ENCODE results near the gene DNM3. TPM values are rescaled to one million over a fixed set of nuclear protein-coding genes. Genes with fewer than 3 reads are reported as not detected.
"Not testable (repeated sequence)": the region's sequence is repeated elsewhere in the genome, so short reads cannot be mapped to it uniquely, and the experiment has no call there.

The DNM3 gene
- total RNA-seq, 1 experiment from 2014 or later = 0.11 TPM

DNA sequence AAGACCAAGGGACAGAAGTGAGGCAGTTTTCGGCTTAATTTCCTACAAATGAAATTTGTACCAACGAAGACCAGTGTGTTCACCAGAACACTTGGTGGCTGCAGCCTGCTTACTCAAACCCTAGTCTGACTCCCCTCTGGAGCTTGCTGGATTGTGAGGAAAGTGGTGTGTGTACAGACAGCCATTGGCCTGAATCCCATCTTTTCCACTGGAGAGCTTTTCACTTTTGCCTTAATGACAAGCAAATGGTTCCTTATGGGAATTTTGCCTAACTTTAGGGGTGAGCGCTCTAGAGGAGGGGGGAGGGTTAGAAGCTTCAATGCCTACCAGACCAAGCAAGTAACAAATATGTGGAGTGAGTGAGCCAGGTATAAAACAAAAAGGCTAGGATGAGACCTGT is 42.5 kb upstream of the DNM3 start:
- H3K36me3 ChIP-seq (ENCODE audit: control insufficient read depth, insufficient read depth, low read length) = peaks cover 2% of the 10 kb centered on the region; the same call in 1 of the 2 replicates
- TF ChIP-seq, protein P1, sequence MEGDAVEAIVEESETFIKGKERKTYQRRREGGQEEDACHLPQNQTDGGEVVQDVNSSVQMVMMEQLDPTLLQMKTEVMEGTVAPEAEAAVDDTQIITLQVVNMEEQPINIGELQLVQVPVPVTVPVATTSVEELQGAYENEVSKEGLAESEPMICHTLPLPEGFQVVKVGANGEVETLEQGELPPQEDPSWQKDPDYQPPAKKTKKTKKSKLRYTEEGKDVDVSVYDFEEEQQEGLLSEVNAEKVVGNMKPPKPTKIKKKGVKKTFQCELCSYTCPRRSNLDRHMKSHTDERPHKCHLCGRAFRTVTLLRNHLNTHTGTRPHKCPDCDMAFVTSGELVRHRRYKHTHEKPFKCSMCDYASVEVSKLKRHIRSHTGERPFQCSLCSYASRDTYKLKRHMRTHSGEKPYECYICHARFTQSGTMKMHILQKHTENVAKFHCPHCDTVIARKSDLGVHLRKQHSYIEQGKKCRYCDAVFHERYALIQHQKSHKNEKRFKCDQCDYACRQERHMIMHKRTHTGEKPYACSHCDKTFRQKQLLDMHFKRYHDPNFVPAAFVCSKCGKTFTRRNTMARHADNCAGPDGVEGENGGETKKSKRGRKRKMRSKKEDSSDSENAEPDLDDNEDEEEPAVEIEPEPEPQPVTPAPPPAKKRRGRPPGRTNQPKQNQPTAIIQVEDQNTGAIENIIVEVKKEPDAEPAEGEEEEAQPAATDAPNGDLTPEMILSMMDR (IDR thresholded peaks at IDR 0.05; ENCODE audit: insufficient read depth in 1 of 2, low read depth in 1 of 2, low read length in 1 of 2, severe bottlenecking in 1 of 2, unreplicated experiment in 1 of 2) = no peak
- intact Hi-C loops (cut with micrococcal nuclease; ENCODE audit: unreplicated experiment) = no loop called here
- H3K9me3 ChIP-seq = no peaks in the 10 kb centered on the region
- BruUV-seq (replicated peaks) = no TSS peak
- DNase-seq = no peak
- H3K36me3 Mint-ChIP-seq (ENCODE audit: insufficient read depth, unreplicated experiment) = peaks cover 30% of the 10 kb centered on the region
- H3K27me3 ChIP-seq (replicated peaks; ENCODE audit: control insufficient read depth, insufficient read depth, low read length) = no peaks in the 10 kb centered on the region
- no peaks in the 10 kb centered on the region for H3K9me3 Mint-ChIP-seq (ENCODE audit: unreplicated experiment)
- ChIA-PET CTCF (interaction anchor here (3.9 kb wide), 1 partner anchor 187 kb away, joined by 20 read pairs; no protein-coding TSS in a partner anchor), POLR2A (interaction anchor here (0.6 to 0.7 kb wide), 2 partner anchors 83 to 287 kb away, joined by 3 read pairs; no protein-coding TSS in a partner anchor)
- H3K4me3 ChIP-seq (ENCODE audit: low read depth, low read length) = no peak overlapping the region
- H3K27ac Mint-ChIP-seq (ENCODE audit: unreplicated experiment) = no peak overlapping the region
- H3K4me3 Mint-ChIP-seq (ENCODE audit: unreplicated experiment) = no peak overlapping the region
- no peaks in the 10 kb centered on the region for H3K27me3 Mint-ChIP-seq (ENCODE audit: insufficient read depth, unreplicated experiment)
- H3K4me1 ChIP-seq = no peaks in the 10 kb centered on the region
- no peaks in the 10 kb centered on the region for H3K4me1 Mint-ChIP-seq (ENCODE audit: low read depth, unreplicated experiment)

DNA sequence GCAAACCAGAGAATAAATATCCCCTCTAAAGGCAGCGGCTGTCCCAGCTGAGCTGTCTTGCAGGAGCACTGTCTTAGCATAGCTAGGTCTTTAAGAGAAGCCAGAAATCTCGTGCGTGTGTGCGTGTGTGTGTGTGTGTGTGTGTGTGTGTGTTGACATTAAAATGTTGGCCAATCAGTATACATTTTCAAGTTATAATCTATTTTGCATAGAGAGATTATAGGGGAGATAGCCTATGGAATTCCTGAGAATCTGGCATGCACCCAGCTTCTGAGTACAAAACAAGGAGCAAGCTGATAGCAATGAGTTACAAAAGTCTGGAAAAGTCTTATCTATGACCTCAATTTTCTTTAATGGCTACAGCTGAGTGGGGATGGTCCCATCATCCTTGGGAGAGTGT is 42.1 kb upstream of the DNM3 start:
- Histone ChIP-seq H3K4me3 (ENCODE audit: low read depth, low read length) (no peak overlapping the region), H3K9me3 (no peaks in the 10 kb centered on the region), H3K36me3 (ENCODE audit: control insufficient read depth, insufficient read depth, low read length) (peaks cover 2% of the 10 kb centered on the region; the same call in 1 of the 2 replicates), H3K27me3 (replicated peaks; ENCODE audit: control insufficient read depth, insufficient read depth, low read length) (no peaks in the 10 kb centered on the region), H3K4me1 (no peaks in the 10 kb centered on the region)
- Mint-ChIP-seq H3K4me1 (ENCODE audit: low read depth, unreplicated experiment) (no peaks in the 10 kb centered on the region), H3K4me3 (ENCODE audit: unreplicated experiment) (no peak overlapping the region), H3K27ac (ENCODE audit: unreplicated experiment) (no peak overlapping the region), H3K9me3 (ENCODE audit: unreplicated experiment) (no peaks in the 10 kb centered on the region), H3K36me3 (ENCODE audit: insufficient read depth, unreplicated experiment) (peaks cover 26% of the 10 kb centered on the region), H3K27me3 (ENCODE audit: insufficient read depth, unreplicated experiment) (no peaks in the 10 kb centered on the region)
- intact Hi-C loops (cut with micrococcal nuclease; ENCODE audit: unreplicated experiment) = no loop called here
- CTCF ChIA-PET = interaction anchor here (3.5 to 3.9 kb wide), 2 partner anchors 184 to 186 kb away, joined by 20 to 26 read pairs; no protein-coding TSS in a partner anchor
- no TSS peak for BruUV-seq (replicated peaks)
- POLR2A ChIA-PET = interaction anchor here (0.7 kb wide), 1 partner anchor 83 kb away, joined by 3 read pairs; no protein-coding TSS in a partner anchor
- DNase-seq = no peak
- TF ChIP-seq, protein P1 (IDR thresholded peaks at IDR 0.05; ENCODE audit: insufficient read depth in 1 of 2, low read depth in 1 of 2, low read length in 1 of 2, severe bottlenecking in 1 of 2, unreplicated experiment in 1 of 2) = no peak

DNA sequence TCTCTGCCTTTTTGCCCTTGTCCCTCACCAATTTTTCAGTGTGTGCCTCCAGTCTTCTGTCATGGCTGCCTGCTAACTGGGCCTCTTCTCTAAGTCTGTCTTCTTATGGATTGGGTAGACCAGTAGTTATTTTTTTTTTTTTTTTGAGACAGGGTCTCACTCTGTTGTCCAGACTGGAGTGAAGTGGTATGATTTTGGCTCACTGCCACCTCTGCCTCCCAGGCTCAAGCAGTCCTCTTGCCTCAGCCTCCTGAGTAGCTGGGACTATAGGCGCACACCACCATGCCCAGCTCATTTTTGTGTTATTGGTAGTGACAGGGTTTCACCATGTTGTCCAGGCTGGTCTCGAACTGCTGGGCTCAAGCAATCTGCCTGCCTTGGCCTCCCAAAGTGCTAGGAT is 41.6 kb upstream of the DNM3 start:
- not testable (repeated sequence) for BruUV-seq (replicated peaks); H3K4me1 ChIP-seq; H3K27ac Mint-ChIP-seq (ENCODE audit: unreplicated experiment); H3K36me3 ChIP-seq (ENCODE audit: control insufficient read depth, insufficient read depth, low read length); H3K9me3 ChIP-seq; H3K9me3 Mint-ChIP-seq (ENCODE audit: unreplicated experiment); H3K27me3 Mint-ChIP-seq (ENCODE audit: insufficient read depth, unreplicated experiment); H3K27me3 ChIP-seq (replicated peaks; ENCODE audit: control insufficient read depth, insufficient read depth, low read length); H3K4me3 Mint-ChIP-seq (ENCODE audit: unreplicated experiment); H3K4me1 Mint-ChIP-seq (ENCODE audit: low read depth, unreplicated experiment); DNase-seq; H3K4me3 ChIP-seq (ENCODE audit: low read depth, low read length)
- peaks cover 23% of the 10 kb centered on the region for H3K36me3 Mint-ChIP-seq (ENCODE audit: insufficient read depth, unreplicated experiment)
- intact Hi-C loops (cut with micrococcal nuclease; ENCODE audit: unreplicated experiment) = loop anchor here (2.0 kb wide), 1 partner anchor 155 kb away; no protein-coding TSS in a partner anchor
- POLR2A ChIA-PET = interaction anchor here (0.7 kb wide), 2 partner anchors 18 to 84 kb away, joined by 3 read pairs; partner anchors contain the start of gene METTL13
- CTCF ChIA-PET = interaction anchor here (1.3 to 3.9 kb wide), 5 partner anchors 13 to 186 kb away, joined by 3 to 26 read pairs (median 17); partner anchors contain the start of gene METTL13

Data from Caco-2 (cell line).